ENCODE results near the gene MMP24. TPM values are rescaled to one million over a fixed set of nuclear protein-coding genes. Genes with fewer than 3 reads are reported as not detected.
A peak's percentile ranks its signal among the peaks of the same experiment; 100 is the strongest.

MMP24 gene
- total RNA-seq, 1 experiment from 2014 or later: 13.0 TPM

DNA sequence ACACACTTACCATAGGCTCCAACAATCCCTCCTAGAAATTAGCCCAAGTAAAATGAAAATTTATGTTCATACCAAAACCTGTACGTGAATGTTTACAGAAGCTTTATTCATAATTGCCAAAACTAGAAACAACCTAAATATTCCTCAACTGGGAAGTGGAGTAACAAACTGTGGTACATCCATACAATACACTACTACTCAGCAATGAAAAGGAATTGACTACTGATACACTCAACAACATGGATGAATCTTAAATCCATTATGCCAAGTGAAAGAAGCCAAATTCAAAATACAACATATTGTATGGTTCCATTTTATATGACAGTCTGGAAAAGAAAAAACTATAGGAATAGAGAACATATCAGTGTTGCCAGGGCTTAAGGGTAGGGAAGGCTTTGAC, 19.7 kb upstream of the MMP24 start:
- Mint-ChIP-seq H3K4me1 (ENCODE audit: low read depth, unreplicated experiment) (no peaks in the 10 kb centered on the region), H3K9me3 (ENCODE audit: unreplicated experiment) (no peaks in the 10 kb centered on the region), H3K4me3 (ENCODE audit: unreplicated experiment) (no peak overlapping the region), H3K27ac (ENCODE audit: unreplicated experiment) (no peak overlapping the region), H3K27me3 (ENCODE audit: insufficient read depth, unreplicated experiment) (no peaks in the 10 kb centered on the region), H3K36me3 (ENCODE audit: insufficient read depth, unreplicated experiment) (no peaks in the 10 kb centered on the region)
- no peak for DNase-seq
- TF ChIP-seq, protein P1, sequence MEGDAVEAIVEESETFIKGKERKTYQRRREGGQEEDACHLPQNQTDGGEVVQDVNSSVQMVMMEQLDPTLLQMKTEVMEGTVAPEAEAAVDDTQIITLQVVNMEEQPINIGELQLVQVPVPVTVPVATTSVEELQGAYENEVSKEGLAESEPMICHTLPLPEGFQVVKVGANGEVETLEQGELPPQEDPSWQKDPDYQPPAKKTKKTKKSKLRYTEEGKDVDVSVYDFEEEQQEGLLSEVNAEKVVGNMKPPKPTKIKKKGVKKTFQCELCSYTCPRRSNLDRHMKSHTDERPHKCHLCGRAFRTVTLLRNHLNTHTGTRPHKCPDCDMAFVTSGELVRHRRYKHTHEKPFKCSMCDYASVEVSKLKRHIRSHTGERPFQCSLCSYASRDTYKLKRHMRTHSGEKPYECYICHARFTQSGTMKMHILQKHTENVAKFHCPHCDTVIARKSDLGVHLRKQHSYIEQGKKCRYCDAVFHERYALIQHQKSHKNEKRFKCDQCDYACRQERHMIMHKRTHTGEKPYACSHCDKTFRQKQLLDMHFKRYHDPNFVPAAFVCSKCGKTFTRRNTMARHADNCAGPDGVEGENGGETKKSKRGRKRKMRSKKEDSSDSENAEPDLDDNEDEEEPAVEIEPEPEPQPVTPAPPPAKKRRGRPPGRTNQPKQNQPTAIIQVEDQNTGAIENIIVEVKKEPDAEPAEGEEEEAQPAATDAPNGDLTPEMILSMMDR (IDR thresholded peaks at IDR 0.05; ENCODE audit: insufficient read depth in 1 of 2, low read depth in 1 of 2, low read length in 1 of 2, severe bottlenecking in 1 of 2, unreplicated experiment in 1 of 2): no peak
- Histone ChIP-seq H3K4me1 (peaks cover 15% of the 10 kb centered on the region; the same call in 1 of the 2 replicates), H3K36me3 (ENCODE audit: control insufficient read depth, insufficient read depth, low read length) (no peaks in the 10 kb centered on the region), H3K9me3 (no peaks in the 10 kb centered on the region), H3K4me3 (ENCODE audit: low read depth, low read length) (no peak overlapping the region), H3K27me3 (replicated peaks; ENCODE audit: control insufficient read depth, insufficient read depth, low read length) (no peaks in the 10 kb centered on the region)
- ChIA-PET CTCF (interaction anchor here (1.0 to 4.6 kb wide), 3 partner anchors 60 to 111 kb away, joined by 4 to 189 read pairs (median 10); partner anchors contain the start of gene EDEM2), POLR2A (no interaction called here)
- BruUV-seq (replicated peaks): no TSS peak
- intact Hi-C loops (cut with micrococcal nuclease; ENCODE audit: unreplicated experiment): loop anchor here (10.0 kb wide), 2 partner anchors 172 to 252 kb away; partner anchors contain the start of genes GSS and MYH7B

DNA sequence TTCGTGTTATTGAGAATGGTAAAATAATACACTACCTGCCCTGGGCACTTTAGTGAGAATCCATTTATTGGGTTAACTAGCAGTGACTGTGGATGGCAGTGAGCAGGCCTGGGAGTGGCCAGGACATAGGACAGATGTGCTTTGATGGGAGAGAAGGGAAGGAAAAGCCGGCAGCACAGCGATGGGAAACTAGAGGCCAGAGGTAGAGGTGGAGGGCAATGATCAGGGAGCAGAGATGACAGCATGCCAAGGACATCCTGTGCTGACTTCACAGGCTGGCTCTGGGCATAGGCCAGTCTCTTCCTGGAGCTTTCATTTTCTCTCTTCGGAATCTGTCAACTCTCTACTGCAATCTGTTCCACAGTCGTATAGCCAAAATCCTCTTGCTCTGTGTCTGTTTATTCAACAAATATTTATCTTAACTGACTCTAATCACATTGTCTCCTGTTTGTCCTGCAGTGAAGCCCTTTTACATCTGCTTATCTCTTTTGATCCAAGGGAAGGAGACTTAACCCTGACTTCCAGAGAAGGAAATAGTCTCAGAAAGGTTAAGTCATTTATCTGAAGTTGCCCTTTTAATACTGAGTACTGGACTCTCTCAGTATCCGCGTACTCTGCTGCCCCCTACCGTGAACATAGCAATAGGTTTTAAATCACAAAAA, 18.4 kb upstream of the MMP24 start:
- no peak overlapping the region for H3K4me3 Mint-ChIP-seq (ENCODE audit: unreplicated experiment)
- H3K4me3 ChIP-seq (ENCODE audit: low read depth, low read length): no peak overlapping the region; the same call in 1 of the 2 replicates
- CTCF ChIA-PET: interaction anchor here (0.6 to 4.6 kb wide), 20 partner anchors 16 to 252 kb away, joined by 3 to 189 read pairs (median 4); partner anchors contain the start of genes EDEM2, GSS, MYH7B and TRPC4AP
- H3K36me3 ChIP-seq (ENCODE audit: control insufficient read depth, insufficient read depth, low read length): no peaks in the 10 kb centered on the region
- POLR2A ChIA-PET: interaction anchor here (0.5 to 1.3 kb wide), 5 partner anchors 43 to 63 kb away, joined by 3 to 10 read pairs (median 4); partner anchors contain the start of gene EDEM2
- no peaks in the 10 kb centered on the region for H3K9me3 ChIP-seq
- peaks cover 5% of the 10 kb centered on the region for H3K4me1 Mint-ChIP-seq (ENCODE audit: low read depth, unreplicated experiment)
- DNase-seq: peak; percentile 93 to 96
- intact Hi-C loops (cut with micrococcal nuclease; ENCODE audit: unreplicated experiment): loop anchor here (1.0 to 10.0 kb wide), 11 partner anchors 21 to 374 kb away; partner anchors contain the start of genes ACSS2, GSS, MYH7B and TRPC4AP
- no peaks in the 10 kb centered on the region for H3K36me3 Mint-ChIP-seq (ENCODE audit: insufficient read depth, unreplicated experiment)
- BruUV-seq (replicated peaks): no TSS peak
- TF ChIP-seq, protein P1 (IDR thresholded peaks at IDR 0.05; ENCODE audit: insufficient read depth in 1 of 2, low read depth in 1 of 2, low read length in 1 of 2, severe bottlenecking in 1 of 2, unreplicated experiment in 1 of 2): peak; percentile 92 to 98
- no peaks in the 10 kb centered on the region for H3K9me3 Mint-ChIP-seq (ENCODE audit: unreplicated experiment)
- peaks cover 21% of the 10 kb centered on the region; the same call in 1 of the 2 replicates for H3K4me1 ChIP-seq
- H3K27ac Mint-ChIP-seq (ENCODE audit: unreplicated experiment): no peak overlapping the region
- no peaks in the 10 kb centered on the region for H3K27me3 Mint-ChIP-seq (ENCODE audit: insufficient read depth, unreplicated experiment)
- no peaks in the 10 kb centered on the region for H3K27me3 ChIP-seq (replicated peaks; ENCODE audit: control insufficient read depth, insufficient read depth, low read length)

DNA sequence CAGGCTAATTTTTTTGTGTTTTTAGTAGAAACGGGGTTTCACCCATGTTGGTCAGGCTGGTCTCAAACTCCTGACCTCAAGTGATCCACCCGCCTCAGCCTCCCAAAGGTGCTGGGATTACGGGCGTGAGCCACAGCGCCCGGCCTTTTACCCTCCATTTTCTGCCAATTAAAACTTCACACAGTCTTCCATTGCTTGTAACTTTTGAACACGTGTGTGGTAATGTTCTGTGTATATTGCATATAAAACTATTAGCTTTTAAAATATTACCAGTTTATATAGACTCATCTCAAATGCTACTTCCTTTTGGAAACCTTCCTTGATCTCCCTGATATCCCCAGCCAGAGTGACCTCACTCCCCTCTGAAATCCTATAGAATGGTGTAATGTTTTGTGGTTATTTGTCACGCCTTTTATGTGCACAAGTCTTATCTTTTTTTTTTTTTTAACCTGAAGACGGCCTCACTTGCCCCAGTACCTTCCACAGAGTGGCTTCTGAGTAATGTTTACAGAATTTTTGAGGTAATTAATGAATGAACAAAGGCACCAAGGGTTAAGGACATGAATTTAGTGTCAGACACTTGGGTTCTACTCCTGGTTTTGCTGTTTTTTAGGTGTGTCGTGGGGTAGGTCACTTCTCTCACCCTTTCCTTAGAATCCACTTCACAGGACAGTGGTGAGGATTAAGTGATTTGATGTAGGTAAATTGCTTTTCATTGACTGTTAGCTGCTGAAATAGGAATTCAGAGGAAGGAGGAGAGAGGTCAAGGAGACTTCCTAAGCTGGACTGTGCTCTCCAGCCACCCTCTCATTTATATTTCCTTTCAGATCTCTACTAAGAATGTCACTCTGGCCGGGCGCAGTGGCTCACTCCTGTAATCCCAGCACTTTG, 11.2 kb upstream of the MMP24 start:
- ChIA-PET POLR2A (interaction anchor here (0.6 to 1.5 kb wide), 2 partner anchors 48 to 262 kb away, joined by 5 read pairs; no protein-coding TSS in a partner anchor), CTCF (interaction anchor here (1.0 to 5.0 kb wide), 5 partner anchors 49 to 259 kb away, joined by 3 to 34 read pairs (median 5); partner anchors contain the start of gene EDEM2)
- H3K9me3 Mint-ChIP-seq (ENCODE audit: unreplicated experiment): peaks cover 10% of the 10 kb centered on the region
- Histone ChIP-seq H3K36me3 (ENCODE audit: control insufficient read depth, insufficient read depth, low read length) (no peaks in the 10 kb centered on the region), H3K4me1 (peaks cover 33% of the 10 kb centered on the region), H3K4me3 (ENCODE audit: low read depth, low read length) (no peak overlapping the region), H3K9me3 (no peaks in the 10 kb centered on the region), H3K27me3 (replicated peaks; ENCODE audit: control insufficient read depth, insufficient read depth, low read length) (no peaks in the 10 kb centered on the region)
- peaks cover 27% of the 10 kb centered on the region for H3K4me1 Mint-ChIP-seq (ENCODE audit: low read depth, unreplicated experiment)
- intact Hi-C loops (cut with micrococcal nuclease; ENCODE audit: unreplicated experiment): loop anchor here (1.0 kb wide), 1 partner anchor 49 kb away; no protein-coding TSS in a partner anchor
- TF ChIP-seq, protein P1 (IDR thresholded peaks at IDR 0.05; ENCODE audit: insufficient read depth in 1 of 2, low read depth in 1 of 2, low read length in 1 of 2, severe bottlenecking in 1 of 2, unreplicated experiment in 1 of 2): no peak
- no peaks in the 10 kb centered on the region for H3K27me3 Mint-ChIP-seq (ENCODE audit: insufficient read depth, unreplicated experiment)
- H3K36me3 Mint-ChIP-seq (ENCODE audit: insufficient read depth, unreplicated experiment): peaks cover 7% of the 10 kb centered on the region
- BruUV-seq (replicated peaks): TSS peak; percentile 94
- H3K4me3 Mint-ChIP-seq (ENCODE audit: unreplicated experiment): no peak overlapping the region
- peak overlapping the region; percentile 83 for H3K27ac Mint-ChIP-seq (ENCODE audit: unreplicated experiment)
- peak; percentile 71 to 73 for DNase-seq

All from Caco-2 (cell line).